Hepatocyte (in vitro differentiated cells): ENCODE results near the gene PPIB. TPM values are rescaled to one million over a fixed set of nuclear protein-coding genes. Genes with fewer than 3 reads are reported as not detected.

Experiments
- DNase-seq: peaks from one replicate; pipeline ENCODE4 v3.0.0-alpha.2; 2016; ENCODE audit warnings: low spot score
- H2AFZ ChIP-seq: fragments of 200-600 bp; sonication (generic); 2 replicates; pipeline ENCODE4 v1.6.0; 2016; ENCODE audit warnings: antibody characterized with exemption, mild to moderate bottlenecking
- H3K27ac ChIP-seq: fragments of 200-600 bp; sonication (generic); 2 replicates; pipeline ENCODE4 v1.5.1; 2016; ENCODE audit warnings: mild to moderate bottlenecking
- H3K27me3 ChIP-seq: fragments of 200-600 bp; sonication (generic); 2 replicates; pipeline ENCODE4 v1.6.1; 2016
- H3K36me3 ChIP-seq: fragments of 200-600 bp; sonication (generic); replicated peaks from 2 replicates; pipeline ENCODE4 v1.5.1; 2016; ENCODE audit warnings: low read depth; ENCODE audit not compliant: insufficient read depth
- H3K4me1 ChIP-seq: fragments of 200-600 bp; sonication (generic); 2 replicates; pipeline ENCODE4 v1.5.1; 2016; ENCODE audit warnings: mild to moderate bottlenecking, moderate library complexity; ENCODE audit not compliant: insufficient read depth
- H3K4me2 ChIP-seq: fragments of 200-600 bp; sonication (generic); 2 replicates; pipeline ENCODE4 v1.6.0; 2016
- H3K4me3 ChIP-seq: fragments of 200-600 bp; sonication (generic); 2 replicates; pipeline ENCODE4 v1.5.1; 2016; ENCODE audit warnings: mild to moderate bottlenecking
- H3K79me2 ChIP-seq: fragments of 200-600 bp; sonication (generic); 2 replicates; pipeline ENCODE4 v1.6.0; 2017; ENCODE audit warnings: mild to moderate bottlenecking
- H3K9me2 ChIP-seq: fragments of 200-600 bp; sonication (generic); replicated peaks from 2 replicates; pipeline ENCODE4 v1.6.0; 2017; ENCODE audit warnings: mild to moderate bottlenecking; ENCODE audit not compliant: insufficient read depth
- H3K9me3 ChIP-seq: fragments of 200-600 bp; sonication (generic); 2 replicates; pipeline ENCODE4 v1.5.1; 2016; ENCODE audit warnings: low read depth, mild to moderate bottlenecking
- H4K20me1 ChIP-seq: fragments of 200-600 bp; sonication (generic); 2 replicates; pipeline ENCODE4 v1.6.0; 2016; ENCODE audit warnings: mild to moderate bottlenecking; ENCODE audit not compliant: insufficient read depth, poor library complexity, severe bottlenecking
- EZH2 ChIP-seq: fragments of 200-600 bp; sonication (generic); IDR thresholded peaks from 2 replicates; pipeline ENCODE4 v1.6.1; 2016; ENCODE audit warnings: antibody characterized with exemption, mild to moderate bottlenecking, borderline replicate concordance
- EZH2phosphoT487 ChIP-seq: fragments of 200-600 bp; sonication (generic); IDR thresholded peaks from one replicate; pipeline ENCODE4 v1.6.1; 2018; ENCODE audit warnings: antibody characterized with exemption, mild to moderate bottlenecking, low read depth, moderate library complexity; ENCODE audit not compliant: unreplicated experiment, severe bottlenecking
- WGBS: methylation state at CpG from one replicate; pipeline ENCODE4 v1.1.6; 2016; ENCODE audit warnings: low lambda C conversion rate; ENCODE audit errors: missing lambda C conversion rate; 5-methylcytosine and 5-hydroxymethylcytosine counted together
- polyA plus RNA-seq: library from polyadenylated mRNA; unstranded; fragments of >200 nt; fragmentation: Nextera tagmentation; extraction: Ambion mirVana; gene quantifications from 2 replicates; pipeline ENCODE4 v1.2.1, GENCODE V29; 2016
- total RNA-seq: library from RNA; depleted of rRNA; stranded (reverse); fragments of >200 nt; gene quantifications from 2 replicates; pipeline ENCODE4 v1.2.3, GENCODE V29; 2014
- TF ChIP-seq, protein P1 (sequence below): fragments of 200-600 bp; sonication (generic); IDR thresholded peaks from 2 replicates; pipeline ENCODE4 v1.5.1; 2016; ENCODE audit warnings: antibody characterized with exemption, mild to moderate bottlenecking; ENCODE audit not compliant: poor library complexity

The PPIB gene
- total and polyA plus RNA-seq, 2 experiments from 2014 or later, result 799 to 1,542 TPM

GRCh38 chr15:64137226-64137833, 25.5 kb downstream of the PPIB start:
- Histone ChIP-seq H4K20me1 (no peaks in the 10 kb centered on the region), H3K4me3 (no peak overlapping the region), H2AFZ (no peak overlapping the region), H3K9me3 (no peaks in the 10 kb centered on the region), H3K36me3 (peaks cover 3% of the 10 kb centered on the region), H3K9me2 (no peaks in the 10 kb centered on the region), H3K27me3 (no peaks in the 10 kb centered on the region), H3K79me2 (no peaks in the 10 kb centered on the region), H3K27ac (no peak overlapping the region), H3K4me1 (no peaks in the 10 kb centered on the region), H3K4me2 (no peak overlapping the region)
- WGBS, result 87% methylated on average over 8 of the region's 8 CpGs
- no peak for DNase-seq
- TF ChIP-seq EZH2 (no peak), EZH2phosphoT487 (no peak)
- TF ChIP-seq, protein P1, sequence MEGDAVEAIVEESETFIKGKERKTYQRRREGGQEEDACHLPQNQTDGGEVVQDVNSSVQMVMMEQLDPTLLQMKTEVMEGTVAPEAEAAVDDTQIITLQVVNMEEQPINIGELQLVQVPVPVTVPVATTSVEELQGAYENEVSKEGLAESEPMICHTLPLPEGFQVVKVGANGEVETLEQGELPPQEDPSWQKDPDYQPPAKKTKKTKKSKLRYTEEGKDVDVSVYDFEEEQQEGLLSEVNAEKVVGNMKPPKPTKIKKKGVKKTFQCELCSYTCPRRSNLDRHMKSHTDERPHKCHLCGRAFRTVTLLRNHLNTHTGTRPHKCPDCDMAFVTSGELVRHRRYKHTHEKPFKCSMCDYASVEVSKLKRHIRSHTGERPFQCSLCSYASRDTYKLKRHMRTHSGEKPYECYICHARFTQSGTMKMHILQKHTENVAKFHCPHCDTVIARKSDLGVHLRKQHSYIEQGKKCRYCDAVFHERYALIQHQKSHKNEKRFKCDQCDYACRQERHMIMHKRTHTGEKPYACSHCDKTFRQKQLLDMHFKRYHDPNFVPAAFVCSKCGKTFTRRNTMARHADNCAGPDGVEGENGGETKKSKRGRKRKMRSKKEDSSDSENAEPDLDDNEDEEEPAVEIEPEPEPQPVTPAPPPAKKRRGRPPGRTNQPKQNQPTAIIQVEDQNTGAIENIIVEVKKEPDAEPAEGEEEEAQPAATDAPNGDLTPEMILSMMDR, result no peak

GRCh38 chr15:64136347-64136746, 26.5 kb downstream of the PPIB start:
- Histone ChIP-seq H3K9me2 (no peaks in the 10 kb centered on the region), H2AFZ (no peak overlapping the region), H3K27me3 (no peaks in the 10 kb centered on the region), H4K20me1 (no peaks in the 10 kb centered on the region), H3K27ac (no peak overlapping the region), H3K9me3 (no peaks in the 10 kb centered on the region), H3K4me3 (no peak overlapping the region), H3K36me3 (peaks cover 3% of the 10 kb centered on the region), H3K4me2 (no peak overlapping the region), H3K4me1 (no peaks in the 10 kb centered on the region), H3K79me2 (no peaks in the 10 kb centered on the region)
- no peak for DNase-seq
- 98% methylated on average over 7 of the region's 7 CpGs for WGBS
- TF ChIP-seq, protein P1, result no peak
- no peak for TF ChIP-seq EZH2phosphoT487
- no peak for TF ChIP-seq EZH2

- no peaks in the 10 kb centered on the region for H3K27me3 ChIP-seq
- no peak overlapping the region for H3K4me2 ChIP-seq
- WGBS, result 87% methylated on average over 9 of the region's 9 CpGs
- H3K4me1 ChIP-seq, result no peaks in the 10 kb centered on the region
- no peak overlapping the region for H3K4me3 ChIP-seq
- H3K27ac ChIP-seq, result no peak overlapping the region
- no peaks in the 10 kb centered on the region for H4K20me1 ChIP-seq
- DNase-seq, result no peak
- no peaks in the 10 kb centered on the region for H3K9me2 ChIP-seq
- TF ChIP-seq, protein P1, result no peak
- TF ChIP-seq EZH2phosphoT487 (no peak), EZH2 (no peak)
- no peak overlapping the region for H2AFZ ChIP-seq
- no peaks in the 10 kb centered on the region for H3K36me3 ChIP-seq
- H3K79me2 ChIP-seq, result no peaks in the 10 kb centered on the region
- H3K9me3 ChIP-seq, result no peaks in the 10 kb centered on the region
Observed at GRCh38 chr15:64134345-64134829, 28.4 kb downstream of the PPIB start.
